ENCODE measurements around the gene DIPK1C.
"Not testable (repeated sequence)": the region's sequence is repeated elsewhere in the genome, so short reads cannot be mapped to it uniquely, and the experiment has no call there.

The DIPK1C gene

DNA sequence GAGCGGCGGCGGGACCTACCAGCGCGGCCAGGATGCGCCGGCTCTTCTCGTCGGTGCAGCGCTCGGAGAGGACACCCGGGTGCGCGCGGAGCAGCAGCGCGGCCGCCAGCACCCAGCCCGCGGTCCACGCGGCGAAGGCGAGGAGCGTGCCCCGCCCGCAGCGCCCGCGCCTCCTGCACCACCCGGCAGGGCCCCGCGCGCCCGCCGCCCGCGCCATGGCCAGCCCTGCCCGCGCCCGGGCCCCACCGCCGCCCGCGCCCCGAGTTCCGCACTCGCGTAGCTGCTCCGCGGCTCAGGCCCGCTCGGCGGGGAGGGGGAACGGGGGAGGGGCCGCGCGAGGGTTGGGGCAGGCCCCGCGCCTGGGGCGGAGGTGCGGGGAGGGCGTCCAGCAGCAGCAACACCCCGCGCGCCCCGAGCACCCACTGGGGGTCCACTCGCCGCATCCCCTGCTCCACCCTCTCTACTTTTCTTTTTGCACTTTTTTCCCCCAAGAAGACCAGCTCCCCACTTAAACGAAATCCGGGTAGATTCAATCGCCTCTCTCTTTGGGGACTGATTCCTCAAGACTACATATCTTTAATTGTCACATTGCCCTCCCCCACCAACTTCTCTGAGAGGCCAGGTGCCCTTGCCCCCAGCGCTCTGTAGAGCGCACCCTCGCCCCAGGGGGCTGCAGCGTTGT, at the start of gene DIPK1C:
TSS of gene DIPK1C (minus strand) at position 266 of the 682 bp plus-strand sequence. CDS start at position 217, 49 bp downstream.
- DNase-seq: no peak

DNA sequence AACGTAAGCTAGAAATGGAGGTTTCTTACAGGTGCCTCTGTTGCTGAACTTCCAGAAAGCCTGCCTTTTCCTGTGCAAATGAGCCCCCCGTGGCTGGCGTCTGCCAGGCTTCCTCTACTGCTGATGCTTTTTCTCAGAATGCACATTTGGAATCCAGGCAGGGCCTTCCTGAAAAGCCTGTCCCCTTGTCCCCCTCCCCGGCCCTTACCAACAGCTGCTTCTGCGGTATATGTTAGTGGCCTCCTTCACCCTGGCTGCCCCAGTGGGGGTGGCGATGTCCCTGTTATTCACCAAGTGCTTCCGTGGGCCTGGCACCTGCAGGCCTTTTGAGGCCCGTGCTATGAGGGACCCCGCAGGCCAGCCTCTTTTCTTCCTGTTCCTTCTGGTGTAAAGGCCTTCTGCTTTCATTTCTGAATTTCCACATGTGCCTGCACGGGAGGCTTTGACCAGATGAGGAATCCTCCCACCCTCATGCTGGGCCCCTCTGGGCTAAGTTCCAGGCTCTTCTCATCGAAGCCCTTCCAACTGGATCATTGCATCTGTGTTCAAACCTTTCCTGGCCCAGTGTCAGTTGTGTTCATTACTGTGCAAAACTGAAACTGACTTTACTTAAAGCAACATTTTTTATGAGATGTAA, 49.5 kb upstream of the DIPK1C start:
- DNase-seq: no peak

DNA sequence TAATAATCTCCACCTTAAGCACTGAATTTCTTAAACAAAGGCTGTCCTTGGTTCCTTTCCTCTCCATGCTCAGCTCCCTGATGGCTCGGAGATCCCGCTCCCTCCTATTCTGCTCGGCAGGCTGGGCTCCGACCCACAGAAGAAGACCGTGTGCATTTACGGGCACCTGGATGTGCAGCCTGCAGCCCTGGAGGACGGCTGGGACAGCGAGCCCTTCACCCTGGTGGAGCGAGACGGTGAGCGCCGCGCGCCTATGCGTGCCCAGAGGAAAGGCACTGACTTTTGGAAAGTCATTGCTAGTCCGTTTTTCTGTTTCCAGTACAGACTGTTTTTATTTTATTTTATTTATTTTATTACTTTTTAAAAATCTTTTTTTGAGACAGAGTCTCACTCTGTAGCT, 48.7 kb upstream of the DIPK1C start:
- no peak for DNase-seq

DNA sequence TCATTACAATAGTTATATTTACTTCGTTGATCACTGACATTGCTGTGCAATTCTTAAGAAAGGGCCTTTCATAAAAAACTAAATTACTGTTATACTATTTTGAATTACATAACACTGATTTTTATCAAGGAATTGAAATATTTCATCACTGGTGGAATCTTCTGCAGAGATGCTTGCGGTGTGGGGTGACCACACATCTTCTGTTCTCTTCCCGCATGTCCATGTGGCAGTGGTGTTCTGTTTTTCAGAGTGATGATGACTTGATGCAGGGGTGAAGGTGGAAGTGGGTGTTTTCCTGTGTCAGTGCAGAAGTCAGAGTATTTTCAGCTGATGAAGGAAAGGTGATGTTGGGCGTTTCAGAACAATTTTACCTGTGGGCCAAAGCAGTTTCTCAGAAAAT, 46.0 kb upstream of the DIPK1C start:
- DNase-seq: no peak

DNA sequence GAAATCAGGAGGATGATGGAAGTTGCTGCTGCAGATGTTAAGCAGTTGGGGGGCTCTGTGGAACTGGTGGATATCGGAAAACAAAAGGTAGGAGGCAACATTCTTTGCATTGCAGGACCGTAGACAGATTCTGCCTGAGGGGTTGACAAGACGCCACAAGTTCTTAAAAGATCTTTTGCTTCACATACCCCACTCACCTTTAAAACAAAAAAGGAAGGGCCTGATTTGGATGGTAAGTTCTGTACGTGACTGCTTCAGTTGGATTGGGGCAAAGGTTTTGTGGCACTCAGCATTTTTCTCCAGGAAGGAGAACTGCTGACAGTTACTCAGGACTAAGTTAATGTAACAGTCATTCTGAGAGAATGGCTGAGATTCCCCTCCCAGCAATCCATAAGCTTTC, 44.3 kb upstream of the DIPK1C start:
- DNase-seq: no peak

DNA sequence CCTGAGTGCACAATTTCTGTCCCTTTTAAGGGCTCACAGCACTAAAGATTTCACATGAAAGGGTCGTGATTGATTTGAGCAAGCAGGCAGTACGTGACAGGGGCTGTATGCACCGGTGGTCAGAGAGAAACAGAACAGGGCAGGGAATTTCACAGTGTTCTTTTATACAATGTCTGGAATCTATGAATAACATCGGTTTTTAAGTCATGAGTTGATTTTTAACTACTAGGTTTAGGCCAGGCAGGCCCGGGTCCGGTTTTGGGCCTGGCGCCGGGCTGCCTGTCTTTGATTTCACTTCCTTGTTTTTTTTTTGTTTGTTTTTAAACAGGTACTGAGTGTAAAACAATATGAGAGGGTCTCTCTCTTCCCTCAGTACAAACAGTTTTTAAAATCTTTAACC, 43.7 kb upstream of the DIPK1C start:
- DNase-seq: not testable (repeated sequence)

DNA sequence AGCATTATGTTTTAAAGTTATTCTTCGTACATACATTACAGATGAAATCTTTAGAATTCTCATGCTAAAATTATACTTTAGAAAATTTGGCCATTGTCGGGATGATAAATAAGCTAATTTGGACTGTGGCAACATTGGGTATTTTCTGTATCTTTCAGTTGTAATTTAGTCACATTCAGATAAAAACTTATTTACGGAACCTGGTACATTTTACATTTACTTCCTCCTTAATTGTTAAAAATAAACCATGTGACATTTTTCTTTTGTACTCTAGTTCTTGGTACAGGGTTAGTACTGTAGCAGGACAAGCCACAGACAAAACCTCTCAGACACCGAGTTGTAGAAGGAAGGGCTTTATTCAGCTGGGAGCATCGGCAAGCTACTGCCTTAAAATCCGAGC, 43.3 kb upstream of the DIPK1C start:
- no peak for DNase-seq

DNA sequence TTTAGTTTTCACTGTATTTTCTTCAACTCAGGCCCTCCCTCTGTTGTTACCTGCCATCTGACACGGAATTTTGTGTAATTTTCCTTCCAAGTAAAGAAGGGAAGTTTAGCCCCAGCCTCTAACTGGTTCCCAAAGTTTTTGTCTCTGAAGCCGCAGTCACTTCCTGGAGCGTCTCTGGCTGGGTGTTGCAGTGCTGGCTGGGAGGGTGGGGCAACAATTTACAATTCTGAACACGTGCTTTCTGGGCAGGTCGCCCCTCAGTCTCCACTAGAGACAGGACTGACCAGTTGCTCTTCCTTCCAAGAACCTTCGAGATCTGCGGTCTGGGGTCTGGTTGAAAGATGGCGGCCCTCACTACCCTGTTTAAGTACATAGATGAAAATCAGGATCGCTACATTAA, 42.5 kb upstream of the DIPK1C start:
- peak; percentile 16 for DNase-seq

DNA sequence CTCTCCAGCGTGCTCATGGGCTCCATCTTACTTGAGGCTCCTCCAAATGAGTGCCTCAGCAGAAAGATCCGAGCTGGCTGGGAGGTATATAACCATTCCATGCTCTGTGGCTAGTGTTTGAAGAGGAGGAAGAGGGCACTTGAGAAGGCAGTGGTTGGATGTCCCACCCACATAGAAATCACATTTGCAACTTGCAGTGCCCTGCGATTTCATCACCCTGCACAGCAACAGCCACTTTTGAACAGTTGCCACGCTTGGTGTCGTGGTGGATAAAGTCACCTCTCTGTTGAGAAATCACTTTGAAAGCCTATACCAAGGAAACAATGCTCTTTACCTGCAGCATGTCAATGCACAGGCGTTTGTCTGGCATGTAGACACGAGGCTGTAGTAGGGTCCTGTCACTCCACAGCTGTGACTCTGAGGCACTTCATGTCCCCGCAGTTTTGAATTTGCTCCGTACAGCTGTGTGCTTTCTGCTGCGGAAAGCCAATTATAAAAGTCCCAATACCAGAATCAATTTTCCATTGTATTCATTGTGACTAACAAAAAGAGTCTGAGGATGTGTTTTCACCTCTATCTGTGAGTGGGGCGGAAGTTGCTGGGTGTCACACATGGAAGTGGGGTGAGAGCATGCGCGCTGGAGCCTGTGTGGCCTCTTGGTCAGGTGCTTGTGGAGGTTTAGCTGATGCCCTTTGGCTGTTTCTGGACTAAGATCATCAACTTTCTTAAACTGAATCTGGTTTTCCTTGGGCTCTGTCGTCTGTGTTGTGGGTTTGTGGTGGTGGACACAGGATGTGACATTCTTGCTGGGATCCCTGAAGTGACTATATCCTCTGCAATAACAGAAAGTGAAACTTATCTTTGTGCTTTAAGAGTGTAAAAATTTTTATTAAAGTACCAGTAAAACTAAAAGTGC, 41.9 kb upstream of the DIPK1C start:
- peak; percentile 70 for DNase-seq

DNA sequence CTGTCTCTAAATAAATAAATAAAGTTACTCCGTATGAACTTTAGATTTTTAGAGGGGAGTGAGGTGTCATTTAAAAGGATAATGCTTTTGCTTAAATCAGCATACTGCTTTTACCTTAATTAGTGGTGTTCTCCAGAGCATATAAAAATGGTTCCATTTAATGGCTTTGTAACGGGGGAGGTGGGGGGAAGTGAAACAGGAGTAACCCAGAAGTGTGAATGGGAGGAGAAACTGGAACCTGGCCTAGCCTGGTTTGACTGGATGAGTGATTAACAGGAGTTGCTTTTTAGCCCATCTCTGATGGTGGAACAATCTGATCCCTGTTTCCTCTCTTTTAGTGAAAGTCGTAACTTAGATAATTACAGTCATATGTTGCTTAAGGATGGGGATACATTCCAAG, 40.7 kb upstream of the DIPK1C start:
- no peak for DNase-seq

DNA sequence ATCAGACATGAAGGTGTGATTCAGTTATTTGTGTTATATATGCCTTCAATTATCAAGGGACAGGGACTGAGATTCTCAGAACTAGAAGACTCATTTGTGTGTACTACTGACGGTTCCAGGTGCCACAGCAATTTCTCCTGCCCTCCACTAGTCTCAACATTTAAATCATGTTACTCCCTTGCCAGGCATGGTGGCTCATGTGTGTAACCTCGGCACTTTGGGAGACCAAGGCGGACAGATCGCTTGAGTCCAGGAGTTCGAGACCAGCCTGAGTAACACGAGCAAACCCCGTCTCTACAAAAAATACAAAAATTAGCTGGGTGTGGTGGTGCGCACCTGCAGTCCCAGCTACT, 40.2 kb upstream of the DIPK1C start:
- DNase-seq: no peak

DNA sequence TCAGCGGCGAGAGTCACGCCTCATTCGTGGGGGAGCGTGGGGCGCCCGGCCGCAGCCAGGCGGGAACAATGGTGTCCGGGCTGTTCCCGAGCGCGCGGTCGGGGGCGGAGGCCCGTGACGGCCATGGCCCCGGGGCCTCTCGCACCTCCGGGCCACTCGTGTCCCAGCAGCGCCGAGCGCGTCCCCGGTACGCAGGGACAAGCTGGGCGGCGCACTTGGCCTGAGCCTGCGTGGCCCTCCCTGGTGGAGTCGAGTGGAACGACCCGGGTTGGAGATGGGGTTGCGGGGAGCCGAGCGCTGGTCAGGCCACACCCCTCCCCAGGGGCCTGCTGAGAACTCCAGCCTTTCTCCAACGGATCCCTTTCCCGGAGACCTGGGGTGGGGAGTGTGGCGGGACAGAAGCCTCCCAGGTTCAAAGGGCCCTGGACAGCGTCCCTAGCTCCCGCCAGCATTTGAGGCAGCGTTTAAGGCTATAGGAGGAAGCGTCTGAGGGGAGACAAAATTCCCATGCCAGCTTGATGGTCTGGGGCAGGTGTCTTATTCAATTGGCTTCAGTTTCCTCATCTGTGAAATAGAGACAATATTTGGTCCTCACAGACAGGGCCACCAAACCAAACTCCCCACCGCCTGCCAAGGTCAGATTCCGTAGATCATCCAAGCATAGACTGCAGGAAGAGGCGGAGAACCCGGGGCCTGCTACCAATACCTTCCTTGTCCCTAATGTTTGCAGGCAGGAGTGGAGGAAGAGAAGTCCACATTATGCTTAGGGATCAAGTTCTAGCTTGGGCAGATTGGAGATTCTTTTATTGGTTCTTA, 39.6 kb upstream of the DIPK1C start:
- peak; percentile 15 for DNase-seq

DNA sequence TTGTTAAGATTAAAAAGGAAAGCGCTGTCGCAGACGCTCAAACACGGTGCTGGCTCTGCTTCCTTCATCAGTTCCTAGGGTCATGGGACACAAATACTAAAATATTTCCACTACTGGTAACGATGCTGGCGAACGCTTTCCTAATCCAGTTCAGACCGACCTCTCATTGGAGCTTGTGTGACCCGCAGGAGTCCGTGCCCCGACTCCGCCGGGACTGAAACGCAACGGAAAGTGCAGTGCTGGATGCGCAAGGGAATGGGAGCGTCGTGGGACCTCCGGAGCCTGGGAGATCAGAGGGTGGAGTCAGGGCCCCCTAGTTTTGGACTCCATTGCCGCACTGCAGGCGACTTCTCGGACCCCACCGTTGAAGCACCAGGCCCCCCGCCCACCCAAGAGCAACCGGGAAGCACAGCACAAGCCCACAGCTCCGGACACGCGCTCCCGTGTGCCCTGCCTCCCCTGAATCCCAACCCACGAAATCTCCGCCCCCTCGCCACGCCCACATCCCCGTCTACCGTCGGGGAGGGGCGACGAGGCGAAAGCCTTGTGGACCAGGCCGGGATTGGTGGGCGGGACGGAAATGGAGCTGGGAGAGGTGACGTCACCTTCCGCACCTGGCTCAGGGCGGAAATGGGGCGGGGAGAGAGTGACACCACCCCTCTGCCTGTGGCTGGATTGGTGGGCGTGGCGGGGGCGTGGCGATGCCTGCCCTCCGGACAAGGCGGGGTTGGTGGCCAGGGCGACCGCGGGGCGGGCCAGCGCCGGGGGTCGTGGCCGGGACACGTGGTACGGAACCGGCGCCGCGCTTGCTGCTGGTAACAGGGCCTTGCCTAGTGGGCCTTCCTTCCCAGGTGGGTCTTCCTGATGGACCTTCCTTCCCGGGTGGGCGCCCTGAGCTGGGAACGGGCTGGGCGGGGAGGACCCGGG, 38.7 kb upstream of the DIPK1C start, which contains the start of gene CNDP2:
TSS of gene CNDP2 (plus strand) at position 783 of the 927 bp plus-strand sequence. CDS start 3,611 bp downstream, outside the sequence.
- DNase-seq: peak; percentile 95

DNA sequence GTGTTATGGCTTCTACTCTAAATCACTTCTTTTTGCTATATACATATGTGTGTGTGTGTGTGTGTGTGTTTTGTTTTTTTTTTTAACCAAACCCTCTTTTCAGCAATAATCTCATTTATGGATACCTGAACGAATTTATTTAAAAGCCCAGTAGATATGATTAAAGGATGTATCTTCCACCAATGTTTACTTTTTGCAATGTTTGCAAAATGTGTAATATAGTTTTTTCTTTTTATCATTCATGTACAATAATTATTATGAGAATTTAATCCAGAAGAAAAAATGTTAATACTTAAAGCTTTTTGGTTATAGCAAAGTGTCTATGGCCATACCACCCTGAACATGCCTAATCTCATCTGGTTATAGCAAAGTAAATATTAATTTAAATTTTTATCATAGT, 37.4 kb upstream of the DIPK1C start:
- DNase-seq: no peak

DNA sequence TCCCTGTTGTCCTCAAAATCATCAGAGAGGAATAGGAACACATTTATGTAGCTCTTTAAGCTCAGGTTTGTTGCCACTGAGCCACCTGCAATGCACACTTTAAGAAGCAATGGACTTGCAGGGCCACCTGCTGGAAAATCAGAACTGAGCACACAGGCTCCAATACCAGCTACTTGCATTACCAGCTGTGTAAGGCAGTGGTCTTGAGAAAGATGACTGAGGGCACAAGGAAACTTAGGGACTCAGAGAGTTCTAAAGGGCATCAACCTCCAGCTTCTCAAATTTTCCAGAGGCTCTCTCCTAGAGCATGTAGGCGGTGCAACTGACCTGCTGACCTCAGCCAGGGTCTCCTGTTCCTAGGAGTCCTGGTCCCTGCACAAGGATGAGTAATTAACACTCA, 36.6 kb upstream of the DIPK1C start:
- DNase-seq: peak; percentile 48

DNA sequence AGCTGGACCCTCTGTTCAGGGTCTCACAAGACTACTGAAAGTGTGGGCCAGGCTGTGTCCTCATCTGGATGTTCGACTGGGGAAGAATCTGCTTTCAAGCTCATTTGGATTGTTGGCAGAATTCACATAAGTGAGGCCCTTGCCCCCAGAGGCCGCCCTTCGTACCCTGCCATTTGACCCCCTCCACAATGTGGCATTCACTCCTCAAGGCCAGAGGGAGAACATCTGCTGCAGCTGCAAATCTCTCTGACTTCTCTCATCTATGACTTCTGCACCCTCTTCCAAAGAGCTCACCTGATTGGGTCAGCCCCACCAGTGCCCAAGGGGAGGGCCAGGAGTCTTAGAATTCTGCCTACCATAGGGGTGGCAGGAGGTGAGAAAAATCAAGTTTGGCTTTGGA, 35.2 kb upstream of the DIPK1C start:
- no peak for DNase-seq

DNA sequence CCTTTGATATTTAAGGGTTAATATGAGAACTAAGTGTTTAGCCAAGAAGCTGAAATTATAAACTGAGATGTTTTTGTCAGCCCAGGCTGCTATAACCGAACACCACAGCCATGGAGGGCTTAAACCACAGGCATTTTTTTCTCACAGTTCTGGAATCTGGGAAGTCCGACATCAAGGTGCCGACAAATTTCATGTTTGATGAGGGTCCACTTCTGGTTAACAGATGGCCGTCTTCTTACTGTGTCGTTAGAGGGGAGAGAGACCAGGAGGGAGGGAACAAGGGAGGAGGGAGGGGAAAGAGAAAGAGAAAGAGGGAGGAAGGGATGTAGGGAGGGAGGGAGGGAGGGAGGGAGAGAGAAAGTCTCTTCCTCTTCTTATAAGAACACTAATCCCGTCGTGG, 32.6 kb upstream of the DIPK1C start:
- DNase-seq: no peak

DNA sequence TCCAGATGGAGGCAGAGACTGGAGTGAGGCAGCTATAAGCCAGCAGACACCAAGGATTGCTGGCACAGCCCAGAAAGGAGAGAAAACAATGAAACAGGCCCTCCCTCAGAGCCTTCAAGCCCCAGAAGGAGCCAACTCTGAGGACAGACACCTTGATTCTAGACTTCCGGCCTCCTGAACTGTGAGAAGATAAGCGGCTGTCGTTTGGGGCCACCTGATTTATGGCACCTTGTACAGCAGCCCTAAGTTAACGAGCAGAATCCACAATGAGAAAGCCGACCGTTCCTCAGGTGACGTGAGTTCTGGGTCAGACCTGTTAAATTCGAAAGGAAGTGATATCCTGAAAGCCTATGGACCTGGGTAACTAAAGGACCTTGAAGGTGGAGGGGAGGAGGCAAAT, 31.8 kb upstream of the DIPK1C start:
- no peak for DNase-seq

DNA sequence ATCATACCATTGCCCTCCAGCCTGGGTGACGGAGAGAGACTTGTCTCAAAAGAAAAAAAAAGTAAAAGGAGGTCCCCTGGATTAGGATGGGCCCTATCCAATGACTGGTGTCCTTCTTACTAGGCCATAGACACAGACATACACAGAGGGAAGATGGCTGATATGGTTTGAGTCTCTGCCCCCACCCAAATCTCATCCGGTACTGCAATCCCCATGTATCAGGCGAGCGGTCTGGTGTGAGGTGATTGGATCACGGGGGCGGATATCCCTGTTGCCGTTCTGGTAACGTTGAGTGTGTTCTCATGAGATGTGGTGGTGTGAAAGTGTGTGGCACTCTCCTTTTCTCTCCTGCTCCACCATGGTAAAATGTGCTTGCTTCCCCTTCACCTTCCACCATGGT, 31.2 kb upstream of the DIPK1C start:
- no peak for DNase-seq

DNA sequence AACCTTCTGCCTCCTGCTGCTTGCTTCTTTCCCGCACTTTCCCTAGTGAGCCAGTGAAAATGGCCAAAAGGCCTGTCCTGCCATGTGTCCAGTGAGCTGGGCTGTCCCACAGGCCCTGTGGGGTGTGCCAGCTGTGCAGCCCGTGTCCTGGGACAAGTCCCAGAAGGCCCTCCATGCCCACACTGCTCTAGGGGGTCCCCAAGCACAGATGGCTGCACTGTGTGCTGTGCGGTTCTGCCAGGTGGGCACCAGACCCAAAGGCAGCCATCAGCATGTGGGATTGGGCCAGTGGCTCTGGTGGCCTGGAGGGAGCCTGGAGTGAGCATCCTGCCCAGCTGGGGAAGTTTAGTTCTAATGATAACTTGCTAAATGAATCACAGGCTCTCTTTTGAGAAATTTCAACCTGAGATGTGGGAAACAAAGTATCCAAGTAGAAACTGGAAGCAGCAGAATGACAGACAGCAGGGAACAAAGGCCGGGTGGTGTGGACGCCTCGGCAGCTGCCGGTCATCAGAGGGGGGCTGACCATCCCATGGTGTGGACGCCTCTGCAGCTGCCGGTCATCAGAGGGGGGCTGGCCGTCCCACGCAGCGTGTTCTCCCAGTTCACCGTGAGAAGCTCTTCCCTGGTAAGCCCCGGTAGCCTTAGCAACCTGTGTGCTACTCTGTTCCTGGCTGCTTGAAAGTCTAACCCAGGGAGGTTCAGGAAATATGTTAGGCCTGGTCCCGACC, 29.2 kb upstream of the DIPK1C start:
- DNase-seq: no peak

DNA sequence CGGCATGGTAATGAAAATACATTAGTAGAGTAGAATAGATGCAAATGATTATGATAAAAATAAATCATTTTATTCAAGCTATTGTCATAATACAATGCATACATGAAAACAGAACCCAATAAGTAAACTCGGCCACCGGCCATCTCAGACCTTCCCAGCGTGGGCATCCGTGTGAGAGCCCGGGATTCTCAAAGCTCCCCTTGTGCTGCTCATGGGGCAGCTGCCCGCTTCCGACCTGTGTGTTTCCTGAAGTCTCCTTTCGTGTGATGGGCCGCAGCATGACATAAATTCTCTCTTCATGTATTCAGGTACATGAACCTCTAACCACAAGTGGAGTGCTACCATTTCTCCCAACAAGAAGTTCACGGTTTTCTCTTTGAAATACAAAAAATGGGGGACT, 25.6 kb upstream of the DIPK1C start:
- DNase-seq: no peak

Measured in activated CD4-positive, alpha-beta T cell treated with anti-CD3 and anti-CD28 coated beads for 1 hour (primary cell).